Uterus (tissue), 4 donors: Measurements from ENCODE around the gene MAPK8IP3. TPM values are rescaled to one million over a fixed set of nuclear protein-coding genes. Genes with fewer than 3 reads are reported as not detected.
A peak's percentile ranks its signal among the peaks of the same experiment; 100 is the strongest.

Experiments
- DNase-seq, 2 donors: peaks; one replicate each; pipeline ENCODE4 v3.0.0-alpha.2; 2019 to 2020
- H3K27ac ChIP-seq, 2 donors: fragments of 200-600 bp; sonication (generic); 1 replicate in 1 of 2; 2 replicates in 1 of 2; pipeline ENCODE4 v1.5.1; 2016 to 2018
- H3K27me3 ChIP-seq, 2 donors: fragments of 200-600 bp; sonication (generic); one replicate each; pipeline ENCODE4 v1.5.1; 2018 to 2019; ENCODE audit warnings: control low read depth in 1 of 2
- H3K36me3 ChIP-seq, 2 donors: fragments of 200-600 bp; sonication (generic); one replicate each; pipeline ENCODE4 v1.5.1; 2019; ENCODE audit warnings: control low read depth in 1 of 2
- H3K4me1 ChIP-seq, 2 donors: fragments of 200-600 bp; sonication (generic); one replicate each; pipeline ENCODE4 v1.5.1; 2018 to 2019; ENCODE audit warnings: control low read depth in 1 of 2
- H3K4me3 ChIP-seq, 2 donors: fragments of 200-600 bp; sonication (generic); 1 replicate in 1 of 2; 2 replicates in 1 of 2; pipeline ENCODE4 v1.5.1; 2018 to 2019; ENCODE audit warnings: mild to moderate bottlenecking in 1 of 2
- H3K9me3 ChIP-seq, 2 donors: fragments of 200-600 bp; sonication (generic); one replicate each; pipeline ENCODE4 v1.5.1; 2019; ENCODE audit warnings: control low read depth in 1 of 2
- CTCF ChIP-seq, 4 experiments: fragments of 200-600 bp in 2 of 4; fragments of 450-650 bp in 2 of 4; sonication (generic) in 2 of 4; IDR thresholded peaks; one replicate each; pipeline ENCODE4 v1.5.1; 2016 to 2019; ENCODE audit warnings: antibody characterized with exemption in 4 of 4, mild to moderate bottlenecking in 2 of 4, moderate library complexity in 1 of 4
- POLR2A ChIP-seq, 2 donors: fragments of 450-650 bp; IDR thresholded peaks; one replicate each; pipeline ENCODE4 v1.6.1; 2016; ENCODE audit warnings: antibody characterized with exemption in 2 of 2, mild to moderate bottlenecking in 1 of 2, moderate library complexity in 1 of 2
- intact Hi-C: fragments of 100-400 bp; cut with DNase I; formaldehyde crosslinking; loops from one replicate; pipeline ENCODE4 v1.15.1; 2023; ENCODE audit warnings: low total_unique reads
- total RNA-seq, 4 donors: library from RNA; depleted of rRNA in 3 of 4; stranded (reverse); fragments of >200 nt in 3 of 4; gene quantifications; one replicate each; pipeline versions ENCODE4 v1.1.0 to v1.2.4, GENCODE V29; 2014 to 2023
- donor health status: DM: yes; HTN: yes; CAD: no.

The MAPK8IP3 gene
- total RNA-seq, 4 donors from 2014 or later = 17.4 to 113 (median 77.8) TPM

DNA sequence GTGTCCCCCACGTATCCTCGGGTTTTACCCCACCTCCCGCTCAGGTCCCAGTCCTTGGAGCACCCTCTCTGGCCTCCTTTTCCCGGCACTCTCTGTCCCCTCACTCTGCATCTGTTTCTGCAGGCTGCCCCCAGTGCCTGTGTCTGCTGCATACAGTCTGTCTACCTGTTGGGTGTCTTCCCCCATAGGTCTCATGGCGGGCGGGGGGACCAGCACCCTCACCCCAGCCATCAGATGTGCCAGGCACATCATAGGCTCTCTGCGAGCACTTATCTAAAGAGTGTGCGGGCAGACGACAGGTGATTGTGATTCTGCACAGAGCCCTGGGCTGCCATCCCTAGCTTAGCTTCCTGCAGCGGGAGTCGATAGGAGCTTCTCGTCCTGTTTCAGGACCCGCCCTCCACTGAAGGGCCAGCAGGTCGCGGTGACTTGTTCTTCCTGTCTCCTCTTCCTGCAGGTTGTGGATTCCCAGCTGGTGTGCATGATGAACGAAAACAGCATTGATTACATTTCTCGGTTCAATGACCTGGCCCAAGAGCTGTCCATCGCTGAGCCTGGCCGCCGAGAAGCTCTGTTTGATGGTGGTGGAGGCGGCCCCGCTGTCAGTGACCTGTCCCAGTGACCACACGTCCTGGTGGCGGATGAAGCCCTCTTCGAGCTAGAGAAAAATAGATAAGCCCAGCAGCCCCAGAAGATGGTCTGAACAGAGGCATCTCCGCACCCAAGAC is 32.4 kb upstream of the MAPK8IP3 start:
- Histone ChIP-seq H3K27ac (no peak overlapping the region), H3K27me3 (no peaks in the 10 kb centered on the region), H3K4me1 (peaks cover 0 to under 1% of the 10 kb centered on the region in 2 donors), H3K36me3 (no peaks in the 10 kb centered on the region), H3K9me3 (no peaks in the 10 kb centered on the region), H3K4me3 (no peak overlapping the region)
- TF ChIP-seq POLR2A (IDR thresholded peaks at IDR 0.05) (no peak), CTCF (IDR thresholded peaks at IDR 0.05) (no peak)
- intact Hi-C loops = no loop called here
- DNase-seq = no peak

GRCh38 chr16:1674306-1674705 is 31.7 kb upstream of the MAPK8IP3 start:
- H3K27ac ChIP-seq = no peak overlapping the region
- no peak overlapping the region for H3K4me3 ChIP-seq
- H3K9me3 ChIP-seq = no peaks in the 10 kb centered on the region
- DNase-seq = no peak
- intact Hi-C loops = no loop called here
- TF ChIP-seq POLR2A (IDR thresholded peaks at IDR 0.05) (no peak), CTCF (IDR thresholded peaks at IDR 0.05) (no peak)
- H3K4me1 ChIP-seq = peaks cover 0 to 6% of the 10 kb centered on the region in 2 donors
- no peaks in the 10 kb centered on the region for H3K36me3 ChIP-seq
- H3K27me3 ChIP-seq = no peaks in the 10 kb centered on the region

GRCh38 chr16:1674751-1675664 is 31.0 kb upstream of the MAPK8IP3 start:
- intact Hi-C loops = no loop called here
- Histone ChIP-seq H3K9me3 (no peaks in the 10 kb centered on the region), H3K36me3 (no peaks in the 10 kb centered on the region)

GRCh38 chr16:1676661-1677060 is 29.3 kb upstream of the MAPK8IP3 start:
- no peak overlapping the region for H3K4me3 ChIP-seq
- no peak for DNase-seq
- H3K27ac ChIP-seq = no peak overlapping the region
- TF ChIP-seq POLR2A (IDR thresholded peaks at IDR 0.05) (no peak), CTCF (IDR thresholded peaks at IDR 0.05) (no peak)
- no peaks in the 10 kb centered on the region for H3K36me3 ChIP-seq
- H3K4me1 ChIP-seq = peaks cover 0 to 6% of the 10 kb centered on the region in 2 donors
- no peaks in the 10 kb centered on the region for H3K9me3 ChIP-seq
- intact Hi-C loops = no loop called here
- H3K27me3 ChIP-seq = no peaks in the 10 kb centered on the region

More at GRCh38 chr16:1674751-1675664, 31.0 kb upstream of the MAPK8IP3 start:
- DNase-seq = no peak
- TF ChIP-seq POLR2A (IDR thresholded peaks at IDR 0.05) = no peak
- TF ChIP-seq CTCF (IDR thresholded peaks at IDR 0.05) = no peak
- H3K4me1 ChIP-seq = peaks cover 0 to 6% of the 10 kb centered on the region in 2 donors
- H3K27ac ChIP-seq = no peak overlapping the region
- H3K4me3 ChIP-seq = no peak overlapping the region
- no peaks in the 10 kb centered on the region for H3K27me3 ChIP-seq

- H3K27me3 ChIP-seq = no peaks in the 10 kb centered on the region
- H3K4me1 ChIP-seq = peaks cover 0 to 6% of the 10 kb centered on the region in 2 donors
- no peaks in the 10 kb centered on the region for H3K9me3 ChIP-seq
- H3K4me3 ChIP-seq = peak overlapping the region; percentile 18 to 95
- no peak for TF ChIP-seq POLR2A (IDR thresholded peaks at IDR 0.05)
- TF ChIP-seq CTCF (IDR thresholded peaks at IDR 0.05) = no peak
- no peak overlapping the region for H3K27ac ChIP-seq
- intact Hi-C loops = no loop called here
- H3K36me3 ChIP-seq = no peaks in the 10 kb centered on the region
- no peak for DNase-seq
Measured at GRCh38 chr16:1677339-1677738, 28.7 kb upstream of the MAPK8IP3 start.
